Heart right ventricle (tissue), 16 donors: ENCODE data around the gene TM7SF3. TPM values are rescaled to one million over a fixed set of nuclear protein-coding genes. Genes with fewer than 3 reads are reported as not detected.

Experiments
- ATAC-seq, 8 donors: fragments of 200-7000 bp; cut with Tn5 transposase; one replicate each; pipeline ENCODE4 v1.9.1; 2020; ENCODE audit warnings: mild to moderate bottlenecking in 8 of 8, moderate library complexity in 8 of 8, moderate number of reproducible peaks in 1 of 8
- DNase-seq, 2 donors: peaks; one replicate each; pipeline ENCODE4 v3.0.0-alpha.2; 2020
- H3K27ac ChIP-seq, 10 donors: fragments of 200-600 bp; sonication (generic) in 2 of 10; one replicate each; pipeline versions ENCODE4 v1.5.0 to v1.8.0; 2020 to 2022; ENCODE audit warnings: mild to moderate bottlenecking in 3 of 10
- H3K27me3 ChIP-seq, 7 donors: fragments of 200-600 bp; one replicate each; pipeline ENCODE4 v1.8.0; 2021 to 2022; ENCODE audit warnings: mild to moderate bottlenecking in 2 of 7
- H3K36me3 ChIP-seq, 9 donors: fragments of 200-600 bp; sonication (generic) in 1 of 9; one replicate each; pipeline versions ENCODE4 v1.5.0 to v1.8.0; 2020 to 2022; ENCODE audit warnings: mild to moderate bottlenecking in 2 of 9
- H3K4me1 ChIP-seq, 9 donors: fragments of 200-600 bp; sonication (generic) in 1 of 9; one replicate each; pipeline versions ENCODE4 v1.5.0 to v1.8.0; 2020 to 2022; ENCODE audit warnings: mild to moderate bottlenecking in 4 of 9
- H3K4me3 ChIP-seq, 10 donors: fragments of 200-600 bp; sonication (generic) in 2 of 10; one replicate each; pipeline versions ENCODE4 v1.5.0 to v1.8.0; 2020 to 2022; ENCODE audit warnings: mild to moderate bottlenecking in 7 of 10, moderate library complexity in 2 of 10
- H3K9me3 ChIP-seq, 11 donors: fragments of 200-600 bp in 10 of 11; sonication (generic) in 2 of 11; one replicate each; pipeline versions ENCODE4 v1.5.0 to v1.8.0; 2013 to 2022; ENCODE audit warnings: mild to moderate bottlenecking in 2 of 11, control low read depth in 1 of 11, moderate library complexity in 1 of 11
- CTCF ChIP-seq, 9 donors: fragments of 200-600 bp; sonication (generic) in 2 of 9; IDR thresholded peaks; one replicate each; pipeline versions ENCODE4 v1.5.0 to v1.8.0; 2021 to 2022; ENCODE audit warnings: antibody characterized with exemption in 9 of 9, mild to moderate bottlenecking in 5 of 9, moderate library complexity in 1 of 9
- WGBS, 2 donors: extraction: QIAGEN DNeasy Blood & Tissue Kit; methylation state at CpG; one replicate each; pipeline ENCODE4 v1.1.7; 2013; ENCODE audit warnings: inconsistent platforms in 1 of 2; 5-methylcytosine and 5-hydroxymethylcytosine counted together
- intact Hi-C, 10 donors: fragments of 100-400 bp; cut with DNase I; formaldehyde crosslinking; loops; one replicate each; pipeline versions ENCODE4 v1.11.1 to v1.14.2; 2022
- polyA plus RNA-seq, 2 donors: library from polyadenylated mRNA; stranded (reverse); fragments of 200-250 nt; gene quantifications; one replicate each; pipeline ENCODE4 v1.2.3, GENCODE V29; 2013
- total RNA-seq, 10 donors: library from RNA; stranded (reverse); fragmentation: NEBNext Ultra II Directional in 3 of 10; extraction: Animal tissue kit (Norgen Biotek cat#: 25700) in 3 of 10; gene quantifications; one replicate each; pipeline versions ENCODE4 v1.2.1 to v1.2.4, GENCODE V29; 2021 to 2023
- donor health status: Arrhythmogenic right ventricular cardiomyopathy.
- donor health status: ischemic (EF 13 %, LVEDD 7.1; RV severe dilation, severe dysfunction).
- donor health status: healthy with polysubstance abuse.
- donor health status: DM: no; HTN: yes; CAD: no.
- donor health status: DM: no; HTN: no; CAD: no.
- donor health status: ischemic (EF 25% LVEDD 6.9; RV normal size, moderate dysfunction).
- donor health status: ischemic (EF 25% LVEDD 5.7; RV mildly dilated, moderate dysfunction).
- donor health status: healthy.
- donor health status: DM: yes; HTN: yes; CAD: no.
- donor health status: Ischemic cardiomyopathy.
- donor health status: ischemic (EF 35%, LVEDD 5.7; RV mildly dilated, moderate dysfunction).
- donor health status: nonischemic (EF 11% LVEDD 7.7; RV severe dilation, severe dysfunction).
- donor health status: DM: yes; HTN: yes; CAD: no.
- donor health status: PGD.
- donor health status: ischemic (EF 29% LVEDD 5.4; RV normal size, mild dysfunction).
- donor health status: nonischemic (EF 23%, LVEDD 6.1; RV moderate dilation, normal function).

TM7SF3 gene
- total and polyA plus RNA-seq, 12 donors: 8.6 to 29.3 (median 22.8) TPM

GRCh38 chr12:26936559-26937442 lies 77.4 kb downstream of the TM7SF3 start:
- no peak for TF ChIP-seq CTCF (IDR thresholded peaks at IDR 0.05)
- H3K4me1 ChIP-seq: peaks cover 0 to 58% (median 49%) of the 10 kb centered on the region in 9 donors
- DNase-seq: no peak
- peak overlapping the region; percentile 86 to 99 (median 96) for H3K27ac ChIP-seq
- WGBS, 2 donors: 16 to 20% methylated on average over 8 of the region's 8 CpGs
- intact Hi-C loops: loop anchor here in 8 of 10 donors (5.0 to 10.0 kb wide), 4 partner anchors 76 to 368 kb away; partner anchors contain the start of genes TM7SF3 (in 6 of the 8) and STK38L (in 1 of the 8)
- no peaks in the 10 kb centered on the region for H3K9me3 ChIP-seq
- H3K4me3 ChIP-seq: peak overlapping the region; percentile 60 to 92 (median 86)
- no peaks in the 10 kb centered on the region for H3K27me3 ChIP-seq
- ATAC-seq: no peak
- peaks cover 0 to 20% (median 3%) of the 10 kb centered on the region in 9 donors for H3K36me3 ChIP-seq

GRCh38 chr12:26935636-26936378 lies 78.4 kb downstream of the TM7SF3 start:
- H3K4me3 ChIP-seq: peak overlapping the region in 1 of 10 donors; percentile 89
- TF ChIP-seq CTCF (IDR thresholded peaks at IDR 0.05): no peak
- intact Hi-C loops: loop anchor here in 8 of 10 donors (5.0 to 10.0 kb wide), 4 partner anchors 76 to 369 kb away; partner anchors contain the start of genes TM7SF3 (in 6 of the 8) and STK38L (in 1 of the 8)
- H3K9me3 ChIP-seq: no peaks in the 10 kb centered on the region
- WGBS, 2 donors: 82% methylated on average over 7 of the region's 7 CpGs
- DNase-seq (no peak), ATAC-seq (no peak)
- H3K4me1 ChIP-seq: peaks cover 0 to 48% (median 39%) of the 10 kb centered on the region in 9 donors
- no peaks in the 10 kb centered on the region for H3K27me3 ChIP-seq
- peaks cover 0 to 29% (median 3%) of the 10 kb centered on the region in 9 donors for H3K36me3 ChIP-seq
- H3K27ac ChIP-seq: peak overlapping the region in 1 of 10 donors; percentile 98

GRCh38 chr12:26929590-26929989 lies 84.6 kb downstream of the TM7SF3 start:
- ATAC-seq (no peak), DNase-seq (no peak)
- TF ChIP-seq CTCF (IDR thresholded peaks at IDR 0.05): no peak
- Histone ChIP-seq H3K27me3 (no peaks in the 10 kb centered on the region), H3K9me3 (no peaks in the 10 kb centered on the region), H3K4me3 (no peak overlapping the region), H3K4me1 (peaks cover 0 to 4% (median 0%) of the 10 kb centered on the region in 9 donors), H3K27ac (no peak overlapping the region), H3K36me3 (peaks cover 0 to 83% (median 20%) of the 10 kb centered on the region in 9 donors)
- WGBS, 2 donors: 96 to 97% methylated on average over 2 of the region's 2 CpGs
- intact Hi-C loops: no loop called here

GRCh38 chr12:26928661-26929060 lies 85.5 kb downstream of the TM7SF3 start:
- Histone ChIP-seq H3K9me3 (no peaks in the 10 kb centered on the region), H3K36me3 (peaks cover 0 to 90% (median 29%) of the 10 kb centered on the region in 9 donors), H3K27me3 (no peaks in the 10 kb centered on the region), H3K4me1 (no peaks in the 10 kb centered on the region), H3K4me3 (no peak overlapping the region), H3K27ac (no peak overlapping the region)
- intact Hi-C loops: no loop called here
- DNase-seq (no peak), ATAC-seq (no peak)
- no peak for TF ChIP-seq CTCF (IDR thresholded peaks at IDR 0.05)
- 94 to 96% methylated on average over 5 of the region's 5 CpGs for WGBS, 2 donors
